Epithelial cell of proximal tubule (primary cell): ENCODE measurements around the gene TFF3. TPM values are rescaled to one million over a fixed set of nuclear protein-coding genes. Genes with fewer than 3 reads are reported as not detected.

Experiments used
- DNase-seq: peaks from one replicate; pipeline ENCODE4 v3.0.0-alpha.2; 2011; ENCODE audit warnings: low read depth
- H3K4me3 ChIP-seq: 2 replicates; pipeline ENCODE4 v1.5.1; 2011; ENCODE audit warnings: low read depth, mild to moderate bottlenecking, low read length
- CTCF ChIP-seq: conservative IDR thresholded peaks from 2 replicates; pipeline ENCODE4 v1.5.1; 2012; ENCODE audit warnings: low read depth, mild to moderate bottlenecking, low read length
- total RNA-seq: library from RNA; depleted of rRNA; stranded (reverse); fragments of >200 nt; gene quantifications from 2 replicates; pipeline ENCODE4 v1.2.3, GENCODE V29; 2015

The TFF3 gene
- total RNA-seq, 1 donor from 2014 or later, result 1.0 TPM

DNA sequence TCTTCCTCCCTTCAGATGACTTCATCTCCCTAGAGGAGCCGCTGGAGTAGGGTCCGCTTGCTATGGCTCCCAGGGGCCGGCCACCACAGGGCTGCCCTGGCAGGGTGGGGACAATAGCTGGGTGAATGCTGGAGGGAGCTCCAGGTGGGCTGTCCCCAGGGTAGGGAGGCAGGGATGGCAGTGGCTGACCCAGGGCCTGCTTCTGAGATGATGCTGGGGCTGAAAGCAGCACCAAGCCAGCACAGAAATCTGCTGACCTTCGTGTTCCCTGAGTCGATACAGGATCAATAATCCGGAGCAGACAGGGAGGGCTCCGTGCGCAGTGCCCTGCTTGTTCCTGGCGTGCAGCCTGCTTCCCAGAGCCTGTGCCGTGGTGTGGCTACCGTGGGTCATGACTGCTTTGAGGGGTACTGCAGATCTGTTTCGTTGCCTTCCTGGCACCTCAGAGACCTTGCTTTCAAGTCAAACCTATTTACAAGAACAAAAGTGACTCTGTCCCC lies 34.0 kb downstream of the TFF3 start:
- DNase-seq, result no peak
- H3K4me3 ChIP-seq, result no peak overlapping the region
- no peak for TF ChIP-seq CTCF

- DNase-seq, result no peak
- no peak overlapping the region for H3K4me3 ChIP-seq
- TF ChIP-seq CTCF, result no peak
Observed at GRCh38 chr21:42280356-42281180, 34.6 kb downstream of the TFF3 start.

GRCh38 chr21:42279888-42280287 lies 35.3 kb downstream of the TFF3 start:
- TF ChIP-seq CTCF, result no peak
- no peak overlapping the region for H3K4me3 ChIP-seq
- DNase-seq, result no peak

GRCh38 chr21:42279341-42279871 lies 35.8 kb downstream of the TFF3 start:
- DNase-seq, result no peak
- H3K4me3 ChIP-seq, result no peak overlapping the region
- TF ChIP-seq CTCF, result no peak

GRCh38 chr21:42278451-42279149 lies 36.6 kb downstream of the TFF3 start:
- no peak for TF ChIP-seq CTCF
- no peak for DNase-seq
- no peak overlapping the region for H3K4me3 ChIP-seq

DNA sequence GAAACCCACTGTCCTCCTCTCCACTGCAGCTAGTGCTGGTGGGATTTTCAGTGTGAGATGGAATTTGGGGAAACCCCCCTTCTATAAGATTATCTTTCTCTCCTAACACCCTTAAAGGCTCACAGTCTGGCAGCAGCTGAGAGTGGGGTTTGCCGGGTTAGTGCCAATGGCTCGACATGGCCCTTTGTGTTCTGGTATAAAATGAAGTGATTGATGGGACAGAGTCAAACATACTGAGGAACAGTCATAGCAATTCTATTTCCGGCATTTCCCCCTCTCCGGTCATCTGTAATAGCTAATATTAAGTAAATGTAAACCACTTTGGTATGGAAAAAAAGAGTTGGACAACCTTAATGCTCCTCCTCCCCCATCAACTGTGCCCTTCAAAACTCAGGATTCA lies 37.6 kb downstream of the TFF3 start:
- DNase-seq, result no peak
- no peak overlapping the region for H3K4me3 ChIP-seq
- TF ChIP-seq CTCF, result no peak
